Measurements from ENCODE around the gene CTDSP2. TPM values are rescaled to one million over a fixed set of nuclear protein-coding genes. Genes with fewer than 3 reads are reported as not detected.

Gene CTDSP2
- polyA plus RNA-seq, 3 donors: 247 to 261 (median 259) TPM

DNA sequence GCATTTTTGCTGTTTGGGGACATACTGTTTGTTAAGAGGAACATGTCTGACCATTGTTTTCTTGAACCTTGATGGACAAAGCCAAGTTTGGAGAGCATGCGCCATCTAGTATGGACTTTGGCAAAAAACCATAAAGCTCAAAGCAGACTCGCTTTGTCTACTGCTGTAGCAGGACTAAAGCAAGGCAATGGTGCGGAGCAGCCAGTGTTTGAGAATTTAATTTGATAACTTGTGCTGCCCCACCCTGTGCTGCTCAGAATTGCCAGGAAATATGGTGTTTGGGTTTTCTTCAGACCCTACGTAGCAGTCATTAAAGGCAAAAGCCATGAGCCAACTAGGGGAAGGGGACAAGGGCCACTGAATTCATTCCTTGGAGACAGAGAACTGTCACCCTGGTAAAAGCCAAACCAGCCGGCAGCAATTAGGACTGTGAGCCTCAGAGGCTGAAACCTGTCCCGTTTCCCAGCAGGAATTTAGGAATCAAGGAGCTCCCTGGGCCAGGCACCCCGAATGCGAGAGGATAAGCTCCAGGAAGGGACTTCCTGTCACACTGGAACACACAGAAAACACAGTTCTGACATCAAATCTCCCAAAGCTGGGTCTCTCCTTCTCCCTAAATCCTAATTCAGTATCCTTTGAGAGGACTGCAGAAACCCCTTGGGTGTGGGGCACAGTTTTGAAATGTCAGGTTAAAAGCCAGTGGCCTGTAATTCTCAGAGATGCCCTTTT, 29.1 kb downstream of the CTDSP2 start:
- DNase-seq: no peak

DNA sequence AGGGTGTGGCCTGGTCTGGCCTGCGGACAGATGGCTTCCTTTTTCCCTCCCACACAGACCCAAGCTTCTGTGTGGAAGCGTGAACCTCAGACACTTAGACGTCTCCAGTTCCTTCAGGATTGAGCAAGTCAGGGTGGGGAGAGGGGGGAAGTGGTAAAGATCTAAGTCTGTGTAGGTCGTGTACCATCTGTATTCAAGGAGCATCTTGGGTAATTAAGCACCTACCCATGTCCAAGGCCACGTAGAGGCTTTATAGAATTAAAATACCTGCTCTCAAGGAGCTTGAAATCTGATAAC, 29.7 kb downstream of the CTDSP2 start:
- DNase-seq: no peak

DNA sequence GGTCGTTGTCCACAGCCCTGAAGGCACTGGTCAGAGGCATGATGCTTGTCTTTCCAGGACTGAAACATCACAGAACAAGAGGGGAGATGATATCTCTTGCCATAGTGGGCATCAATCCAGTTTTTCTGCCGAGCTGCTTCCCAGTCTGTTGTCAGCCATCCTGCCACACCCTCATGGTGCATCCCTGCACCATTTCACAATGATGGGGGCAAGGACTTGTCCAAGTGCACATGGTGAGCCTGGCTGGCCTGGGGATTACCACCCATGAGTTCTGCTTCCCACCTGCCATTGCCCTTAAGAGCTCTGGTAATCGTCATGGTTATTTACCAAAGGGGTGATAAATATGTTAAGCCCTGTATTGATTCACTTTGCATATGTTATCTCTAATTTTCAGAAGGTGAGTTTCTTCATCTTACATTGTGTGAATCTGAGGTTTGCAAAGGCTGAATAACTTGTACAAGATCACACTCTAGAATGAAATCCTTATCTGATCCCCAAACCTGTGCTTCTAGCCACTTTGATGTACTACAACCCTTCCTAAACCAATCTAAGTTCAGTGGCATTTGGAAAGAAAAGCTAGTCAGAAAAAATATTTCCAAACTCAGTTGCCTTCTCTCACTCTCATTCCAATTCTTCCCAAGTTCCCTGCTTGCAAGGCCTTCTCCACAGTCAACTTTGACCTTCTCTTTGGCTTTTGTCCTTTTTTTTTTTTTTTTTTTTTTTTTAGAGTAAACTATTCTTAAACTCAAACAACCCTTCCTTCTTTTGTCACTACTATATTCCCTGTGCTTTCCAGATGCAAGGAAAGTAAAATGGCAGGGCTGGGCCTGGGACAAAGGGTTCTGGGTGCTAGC, 30.3 kb downstream of the CTDSP2 start:
- no peak for DNase-seq

DNA sequence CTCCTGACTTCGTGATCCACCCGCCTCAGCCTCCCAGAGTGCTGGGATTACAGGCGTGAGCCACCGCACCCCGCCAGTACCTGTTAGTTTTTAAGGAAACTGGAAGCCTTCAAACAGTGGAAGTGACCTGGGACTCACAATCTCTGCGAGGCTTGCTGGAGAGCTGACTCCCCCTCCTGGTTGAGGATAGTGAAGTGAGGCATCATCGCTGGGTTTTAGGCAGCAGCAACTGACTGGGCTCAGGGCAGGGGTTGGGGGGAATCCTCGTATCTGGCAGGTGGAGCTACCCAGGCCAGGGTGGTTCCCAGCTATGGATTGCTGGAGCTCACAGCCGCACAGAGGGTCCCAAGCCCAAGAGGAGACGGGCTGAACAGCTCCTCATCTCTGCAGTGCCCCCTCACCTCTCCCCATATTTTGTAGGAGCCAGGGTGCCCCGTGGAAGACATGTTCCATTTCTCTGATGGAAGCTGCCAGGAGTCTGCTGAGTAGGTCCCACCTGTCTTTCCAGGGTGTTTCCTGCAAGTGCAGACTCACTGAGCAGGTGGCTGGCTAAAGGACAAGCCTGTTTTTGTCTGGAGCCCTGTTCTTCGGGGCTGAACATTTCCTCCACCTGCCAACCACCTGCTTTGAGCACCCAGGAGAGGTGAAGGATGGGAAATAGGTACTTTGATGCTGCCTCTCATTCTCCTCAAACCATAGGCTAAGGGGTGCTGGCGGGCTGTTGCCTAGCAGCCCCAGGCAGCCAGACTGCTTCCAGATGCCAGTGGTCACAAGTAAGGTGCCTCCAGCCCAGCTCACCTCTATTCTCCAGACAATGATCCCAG, 31.1 kb downstream of the CTDSP2 start:
- DNase-seq: no peak

DNA sequence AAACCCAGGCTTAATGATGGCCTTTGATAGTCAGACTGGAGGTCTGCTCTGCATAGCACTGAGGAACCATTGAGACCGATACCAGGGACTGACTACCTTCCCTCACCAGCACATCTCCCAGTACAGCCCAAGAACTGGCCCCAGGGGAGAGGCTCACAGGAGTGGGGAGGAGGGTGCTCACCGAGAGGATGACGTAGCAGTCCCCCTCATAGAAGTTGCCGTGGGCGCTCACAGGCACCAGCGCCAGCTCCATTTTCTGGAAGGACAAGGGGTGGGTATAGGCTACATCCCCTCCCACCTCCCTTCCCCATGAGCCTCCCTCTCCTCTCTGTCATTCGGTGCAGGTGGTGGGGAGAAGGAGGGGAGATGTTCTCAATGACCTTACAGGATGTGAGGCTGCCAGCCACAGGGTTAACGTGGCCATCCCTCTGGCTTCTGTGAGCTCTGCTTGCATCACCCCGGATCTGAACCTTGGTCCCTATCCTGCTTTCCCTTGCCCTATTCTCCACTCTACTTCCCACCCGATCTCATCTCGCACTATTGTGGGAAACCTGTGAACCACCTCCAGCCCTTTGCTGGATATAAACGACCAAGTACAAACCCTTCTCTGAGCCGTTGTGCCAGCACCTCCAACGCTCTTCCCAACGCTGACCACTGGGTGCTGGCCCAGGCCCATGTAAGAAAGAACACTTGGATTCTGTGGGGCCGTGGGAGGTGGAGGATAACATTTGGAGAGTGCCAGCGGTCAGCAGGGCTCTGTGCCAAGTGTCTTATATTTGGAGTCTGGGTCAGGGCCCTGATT, 32.4 kb downstream of the CTDSP2 start:
- DNase-seq: no peak

DNA sequence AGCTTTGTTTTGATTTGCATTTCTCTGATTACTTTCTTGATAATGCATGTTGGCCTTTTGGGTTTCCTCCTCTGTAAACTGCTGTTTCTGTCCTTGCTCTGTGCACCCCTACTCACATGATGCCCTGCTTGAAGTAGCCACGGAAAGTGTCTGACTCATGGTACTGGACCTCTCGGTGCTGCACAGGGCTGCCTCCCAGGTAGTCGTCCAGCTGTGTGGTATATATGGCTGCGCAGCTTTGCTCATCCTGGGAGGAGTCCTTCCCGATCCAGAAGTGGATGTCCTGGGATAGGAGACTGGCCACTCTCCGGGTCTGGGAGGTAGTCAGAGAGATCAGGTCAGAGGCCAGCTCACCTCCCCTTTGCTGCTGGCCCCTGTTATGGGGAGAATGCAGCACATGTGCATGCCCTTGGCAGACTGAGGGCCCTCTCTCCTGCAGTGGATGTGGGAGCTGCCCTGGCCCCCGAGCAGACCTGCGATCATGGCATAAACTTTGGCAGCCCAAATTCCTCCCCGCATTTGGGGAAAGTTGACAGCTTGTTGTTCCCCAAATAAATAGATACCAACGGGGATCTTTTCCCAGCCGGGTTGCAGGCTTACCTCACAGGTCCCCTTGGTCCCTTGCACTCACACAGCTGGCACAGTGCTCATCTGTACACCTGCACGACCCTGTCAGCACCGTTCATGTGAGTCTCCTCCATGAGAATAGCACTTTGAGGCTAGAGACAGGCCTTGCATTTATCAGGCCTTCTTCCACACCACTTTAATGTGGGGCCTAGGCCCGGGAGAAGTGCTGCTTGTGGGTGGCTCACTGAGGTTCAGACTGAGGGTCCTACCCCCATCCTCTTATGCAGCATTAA, 33.2 kb downstream of the CTDSP2 start:
- DNase-seq: no peak

DNA sequence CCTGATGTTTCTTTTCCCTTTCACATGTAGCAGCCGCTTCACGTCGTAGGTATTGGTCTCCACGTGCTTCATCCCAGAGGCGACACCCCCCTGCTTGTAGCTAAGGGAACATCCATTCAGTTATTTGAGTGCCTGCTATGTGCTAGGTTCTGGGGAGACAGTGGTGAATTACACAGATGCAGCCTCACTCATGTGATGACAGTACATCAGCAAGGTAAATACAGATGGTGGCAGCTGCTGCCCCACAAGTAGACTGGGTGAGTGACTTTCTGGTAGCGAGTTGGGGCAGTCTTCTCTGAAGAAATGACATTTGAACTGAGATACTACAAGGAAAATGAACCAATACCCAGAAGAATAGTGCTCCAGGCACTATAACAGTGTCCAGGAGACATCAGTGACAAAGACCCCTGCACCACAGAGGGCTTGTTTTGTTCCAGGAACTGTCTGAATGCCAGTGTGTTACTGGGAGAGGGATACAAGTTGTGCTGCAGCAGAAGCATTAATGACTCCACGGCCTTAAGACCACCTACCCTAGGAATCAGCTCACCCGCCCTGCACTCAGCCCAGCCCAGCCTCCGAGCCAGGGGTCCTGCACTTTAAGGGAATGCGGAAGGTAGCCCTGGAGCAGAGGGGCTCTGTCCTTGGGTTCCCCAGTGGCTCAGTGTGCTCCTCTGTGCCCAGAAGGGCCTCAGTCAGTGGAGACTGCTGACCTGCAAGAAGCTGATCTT, 35.3 kb downstream of the CTDSP2 start:
- no peak for DNase-seq

DNA sequence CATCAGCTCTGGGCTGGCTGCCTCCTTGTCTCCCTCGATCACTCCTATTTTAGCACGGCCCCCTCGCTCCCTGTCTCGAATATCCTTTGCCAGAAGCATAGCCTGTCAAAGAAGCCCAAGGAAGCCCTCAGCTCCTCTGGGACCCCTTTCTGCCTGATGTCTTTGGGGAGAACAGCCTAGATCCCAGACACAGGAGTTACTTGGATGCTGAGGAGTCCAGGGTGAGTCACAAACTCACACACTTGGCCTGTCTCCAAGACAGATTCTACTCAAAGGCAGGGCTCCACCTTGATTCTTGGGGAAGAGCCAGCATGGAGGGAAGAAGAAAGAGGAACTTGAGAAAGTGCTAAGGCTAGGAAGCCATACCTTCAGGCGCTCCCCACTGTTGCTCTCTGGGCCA, 36.1 kb downstream of the CTDSP2 start:
- no peak for DNase-seq

DNA sequence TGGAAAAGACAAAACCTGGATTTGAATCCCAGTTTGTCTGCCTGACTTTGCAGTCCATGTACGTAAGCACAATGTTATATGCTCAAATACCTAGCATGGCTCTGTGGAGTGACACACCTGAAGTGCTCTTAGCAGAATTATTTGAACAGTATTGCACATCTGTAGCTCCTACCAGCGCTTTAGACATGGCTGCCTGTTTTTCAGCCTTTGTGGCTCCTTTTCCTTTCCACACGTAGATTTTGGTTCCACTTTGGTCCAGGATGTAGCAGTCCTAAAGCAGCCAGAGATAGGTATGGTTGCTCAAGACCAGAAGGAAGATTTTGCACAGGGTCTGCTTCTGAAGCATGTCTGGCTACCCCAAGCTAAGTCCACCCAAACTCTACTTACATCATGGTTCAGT, 37.1 kb downstream of the CTDSP2 start:
- no peak for DNase-seq

DNA sequence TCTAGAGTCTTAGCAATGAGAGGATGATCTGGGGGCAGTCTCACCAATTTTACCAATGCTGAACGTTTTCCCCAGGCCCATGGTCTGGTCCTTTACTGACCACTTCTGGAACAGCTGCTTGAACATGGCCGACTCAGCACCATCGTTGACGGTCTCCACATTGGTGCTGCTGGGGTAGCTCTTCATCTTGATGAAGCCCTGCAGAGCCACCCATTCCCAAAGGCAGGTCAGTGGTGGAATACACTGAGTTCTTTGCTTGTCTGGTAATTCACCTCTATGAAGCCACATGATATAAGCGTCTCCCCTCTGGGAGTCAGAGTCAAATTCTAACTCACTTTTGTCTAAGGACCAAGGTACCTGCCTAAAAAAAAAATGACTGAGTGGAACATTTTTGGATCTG, 38.2 kb downstream of the CTDSP2 start:
- no peak for DNase-seq

DNA sequence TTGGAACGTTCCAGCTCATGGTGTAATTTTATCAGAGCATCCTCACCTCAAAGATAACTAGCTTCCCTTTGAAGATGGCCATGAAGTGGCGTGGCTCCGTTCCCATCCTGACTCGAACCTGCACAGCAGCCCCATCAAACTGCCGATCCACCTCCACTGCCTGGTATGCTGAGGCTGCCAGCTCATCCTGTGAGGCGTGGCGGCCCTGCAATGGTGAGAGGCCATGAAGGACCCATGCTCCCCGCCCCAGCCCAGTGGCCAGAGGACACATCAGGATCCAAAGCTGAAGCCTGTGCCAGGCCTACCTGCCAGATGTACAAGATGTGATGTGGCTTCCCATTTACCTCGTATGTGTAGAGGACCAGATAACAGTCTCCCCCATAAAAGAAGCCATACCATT, 39.2 kb downstream of the CTDSP2 start:
- no peak for DNase-seq

DNA sequence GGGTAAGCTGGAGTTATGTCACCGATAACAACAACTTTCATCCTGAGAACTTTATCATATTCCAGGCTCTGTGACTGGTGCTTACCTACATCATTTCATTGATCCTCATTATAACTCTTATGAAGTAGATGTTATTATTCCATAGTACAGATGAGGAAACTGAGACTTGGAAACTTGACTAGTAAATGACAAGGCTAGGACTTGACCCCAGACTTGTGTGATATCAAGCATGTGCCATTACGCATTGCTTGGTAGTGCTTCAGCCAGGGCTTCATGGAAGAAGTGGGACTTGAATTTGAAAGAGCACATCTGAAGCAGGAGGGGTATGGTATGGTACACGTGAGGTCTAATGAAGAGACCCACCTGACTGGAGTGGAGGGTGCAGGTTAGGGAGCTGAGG, 39.9 kb downstream of the CTDSP2 start:
- no peak for DNase-seq

DNA sequence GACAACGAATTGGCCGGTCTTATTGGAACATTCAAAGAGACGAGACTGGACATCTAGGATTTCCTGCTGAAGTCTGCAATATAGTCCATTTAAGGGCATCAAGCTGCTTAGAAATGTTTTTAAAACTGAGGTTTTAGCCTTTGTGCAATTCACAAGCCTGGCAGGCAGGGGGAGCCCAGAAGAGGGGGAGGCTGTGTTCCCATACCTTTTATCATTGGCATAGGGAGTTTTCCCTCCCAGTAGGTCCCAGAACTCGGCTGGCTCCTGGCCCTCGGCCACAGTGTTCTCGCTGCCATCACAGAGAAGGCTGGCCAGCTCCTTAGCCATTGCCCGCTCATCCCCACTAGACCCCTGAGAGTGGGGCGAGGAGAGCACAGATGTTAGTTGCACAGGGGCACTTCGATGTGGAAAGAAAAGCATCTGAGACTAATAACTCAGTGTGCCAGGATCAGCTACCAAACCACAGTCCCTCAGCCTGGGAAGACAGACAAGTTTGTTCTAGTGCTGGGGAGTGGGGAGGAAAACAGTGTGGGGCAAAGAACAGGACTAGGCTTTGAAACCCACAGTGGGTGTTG, 43.1 kb downstream of the CTDSP2 start:
- no peak for DNase-seq

DNA sequence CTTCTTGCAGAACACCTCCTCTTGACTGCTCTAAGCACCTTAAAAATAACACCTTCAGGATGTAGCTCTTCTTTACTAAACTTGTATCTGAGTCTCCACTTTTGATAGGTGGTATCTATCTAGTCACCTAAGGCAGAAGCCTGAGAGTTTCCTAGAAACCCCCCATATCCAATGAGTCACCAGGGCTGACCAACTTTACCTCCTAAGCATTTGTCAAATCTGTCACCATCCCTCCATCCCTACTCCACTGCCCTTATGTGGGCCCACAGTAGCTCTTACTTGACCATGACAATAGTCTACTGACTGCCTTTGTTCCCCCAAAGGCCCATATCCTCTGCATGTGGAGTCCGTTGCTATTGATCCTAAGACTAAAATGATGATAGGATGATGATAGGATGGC, 43.9 kb downstream of the CTDSP2 start:
- no peak for DNase-seq

DNA sequence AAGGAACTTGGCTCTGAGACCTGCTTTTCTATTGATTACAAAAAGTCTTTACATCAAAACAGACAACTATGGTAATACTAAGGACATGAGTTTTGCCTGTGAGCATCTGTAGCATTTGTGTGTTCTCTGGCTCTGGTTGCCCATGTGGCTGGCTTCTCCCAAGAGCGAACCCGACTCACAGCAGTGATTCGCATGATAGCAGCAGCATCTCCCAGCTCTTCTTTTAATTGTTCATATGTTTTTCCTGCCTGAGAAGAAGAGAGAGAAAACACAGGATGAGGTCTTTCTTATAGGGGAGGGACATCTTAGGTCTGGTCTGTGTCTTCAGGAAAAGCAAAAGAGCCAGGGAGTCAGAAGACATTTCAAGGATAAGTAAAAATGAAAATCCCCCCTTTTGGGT, 45.6 kb downstream of the CTDSP2 start:
- no peak for DNase-seq

DNA sequence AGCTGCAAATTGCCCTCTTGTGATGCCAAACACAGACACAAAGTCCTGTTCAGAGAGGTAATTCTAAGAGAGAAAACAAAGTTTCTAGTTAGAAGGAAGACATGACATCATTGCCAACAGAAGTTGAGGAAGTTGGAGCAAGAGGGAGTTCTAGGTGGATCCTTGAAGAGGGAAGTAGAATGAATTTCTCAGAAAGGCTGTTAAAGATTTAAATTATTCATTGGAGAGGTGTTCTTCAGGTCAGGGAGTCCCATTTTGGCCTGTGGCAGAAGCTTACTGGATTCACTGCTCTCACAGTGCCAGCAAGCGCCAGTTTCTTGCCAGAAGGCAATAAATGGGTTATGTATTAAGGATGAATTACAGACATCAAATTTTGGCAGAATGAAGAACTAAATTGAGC, 48.6 kb downstream of the CTDSP2 start:
- DNase-seq: no peak

DNA sequence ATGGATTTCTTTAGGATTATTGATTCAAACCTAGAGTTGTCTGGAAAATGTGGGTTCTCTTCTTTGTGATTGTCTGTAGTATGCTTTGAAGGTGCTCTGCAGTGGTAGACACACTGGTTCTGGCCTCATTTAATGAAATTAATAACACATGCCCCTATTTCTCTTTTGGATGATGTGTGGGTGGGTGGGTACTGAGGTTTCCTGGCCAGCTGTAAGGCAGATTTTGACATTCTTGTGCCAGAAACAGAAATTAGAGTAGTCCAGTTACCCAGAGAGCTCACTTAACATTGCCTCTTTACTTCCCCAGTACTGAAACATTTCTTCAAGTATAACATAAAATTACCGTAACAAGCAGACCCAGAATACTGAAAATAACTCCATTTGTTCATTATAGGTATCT, 49.5 kb downstream of the CTDSP2 start:
- DNase-seq: no peak

DNA sequence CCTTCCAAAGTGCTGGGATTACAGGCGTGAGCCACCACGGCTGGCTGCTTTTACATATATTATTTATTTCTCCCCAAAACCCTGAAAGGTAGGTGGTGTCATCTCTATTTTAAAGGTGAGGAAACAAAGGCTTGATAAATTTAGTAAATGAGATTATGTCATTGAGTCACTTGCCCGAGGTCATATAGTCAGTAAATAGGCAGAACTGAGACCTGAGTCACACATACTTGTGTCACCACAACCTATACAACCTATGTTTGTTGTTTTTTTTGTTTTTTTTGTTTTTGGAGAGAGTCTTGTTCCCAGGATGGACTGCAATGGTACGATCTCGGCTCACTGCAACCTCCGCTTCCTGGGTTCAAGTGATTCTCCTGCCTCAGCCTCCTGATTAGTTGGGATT, 51.2 kb downstream of the CTDSP2 start:
- no peak for DNase-seq

DNA sequence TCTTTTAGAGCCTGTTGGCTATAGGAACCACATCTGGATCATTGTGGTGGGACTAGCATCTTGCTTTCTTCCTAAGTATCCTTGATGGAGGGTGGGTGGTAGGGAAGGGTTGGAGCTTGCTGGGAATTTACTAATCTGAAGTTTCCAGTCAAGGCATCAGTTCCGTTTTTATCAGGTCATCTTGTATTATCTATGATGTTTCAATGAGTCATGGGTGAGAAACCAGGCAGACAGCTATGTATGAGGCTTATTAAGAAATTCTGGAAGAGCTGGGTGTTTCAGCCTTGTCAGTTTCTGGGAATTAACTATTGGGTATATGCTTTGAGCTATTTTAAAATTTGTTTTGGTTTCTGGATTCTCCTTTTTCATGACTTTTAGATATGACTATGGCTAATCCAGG, 52.6 kb downstream of the CTDSP2 start:
- DNase-seq: no peak

DNA sequence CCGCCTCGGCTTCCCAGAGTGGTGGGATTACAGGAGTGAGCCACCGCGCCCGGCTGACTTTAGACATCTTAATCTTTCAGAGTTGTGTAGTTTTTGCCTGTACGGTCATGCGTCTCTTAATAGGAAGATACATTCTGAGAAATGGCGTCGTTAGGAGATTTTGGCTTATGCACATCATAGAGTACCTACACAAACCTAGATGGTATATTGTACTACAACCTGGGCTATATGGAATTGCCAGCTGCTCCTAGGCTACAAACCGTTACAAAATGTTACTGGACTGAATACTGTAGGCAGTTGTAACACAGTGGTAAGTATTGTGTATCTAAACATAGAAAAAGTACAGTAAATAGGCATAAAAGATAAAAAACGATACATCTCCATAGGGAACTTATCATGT, 62.7 kb downstream of the CTDSP2 start:
- DNase-seq: no peak

Measured in renal pelvis (tissue), 4 donors.